ENCODE results near the gene KAZN. TPM values are rescaled to one million over a fixed set of nuclear protein-coding genes. Genes with fewer than 3 reads are reported as not detected.

The KAZN gene
- polyA plus RNA-seq, 4 donors = 3.0 to 39.5 (median 4.4) TPM

GRCh38 chr1:15159166-15159555, 560.7 kb downstream of the KAZN start:
- no peaks in the 10 kb centered on the region for H3K27me3 ChIP-seq (ENCODE audit: control insufficient read depth in 3 of 3, insufficient read depth in 3 of 3, low read length in 3 of 3)
- peaks cover 0 to 45% (median 2%) of the 10 kb centered on the region in 3 donors for H3K36me3 ChIP-seq (ENCODE audit: control insufficient read depth in 3 of 3, insufficient read depth in 2 of 3, low read depth in 1 of 3, low read length in 3 of 3)
- peaks cover 9 to 42% (median 13%) of the 10 kb centered on the region in 3 donors for H3K4me1 ChIP-seq (ENCODE audit: control insufficient read depth in 3 of 3, insufficient read depth in 2 of 3, low read depth in 1 of 3, low read length in 2 of 3)
- H3K27ac ChIP-seq (ENCODE audit: low read depth in 1 of 3, low read length in 2 of 3) = peak overlapping the region in 2 of 3 donors; percentile 12 to 42
- FAIRE-seq (no peak), DNase-seq (no peak)
- no peaks in the 10 kb centered on the region for H3K9me3 ChIP-seq (ENCODE audit: control insufficient read depth in 2 of 2, insufficient read depth in 1 of 2, low read depth in 1 of 2, low read length in 1 of 2)
- 32 to 40% (median 38%) methylated on average over 7 of the region's 7 CpGs for WGBS, 3 donors
- no peak overlapping the region for H3K4me3 ChIP-seq (ENCODE audit: low read depth in 1 of 3, low read length in 3 of 3)

- Histone ChIP-seq H3K27me3 (ENCODE audit: control insufficient read depth in 3 of 3, insufficient read depth in 3 of 3, low read length in 3 of 3) (no peaks in the 10 kb centered on the region), H3K4me1 (ENCODE audit: control insufficient read depth in 3 of 3, insufficient read depth in 2 of 3, low read depth in 1 of 3, low read length in 2 of 3) (peaks cover 9 to 33% (median 13%) of the 10 kb centered on the region in 3 donors), H3K27ac (ENCODE audit: low read depth in 1 of 3, low read length in 2 of 3) (peak overlapping the region in 2 of 3 donors; percentile 11 to 17), H3K9me3 (ENCODE audit: control insufficient read depth in 2 of 2, insufficient read depth in 1 of 2, low read depth in 1 of 2, low read length in 1 of 2) (no peaks in the 10 kb centered on the region), H3K36me3 (ENCODE audit: control insufficient read depth in 3 of 3, insufficient read depth in 2 of 3, low read depth in 1 of 3, low read length in 3 of 3) (peaks cover 0 to 36% (median 2%) of the 10 kb centered on the region in 3 donors), H3K4me3 (ENCODE audit: low read depth in 1 of 3, low read length in 3 of 3) (no peak overlapping the region)
- DNase-seq = no peak
- WGBS, 3 donors = 32 to 52% (median 46%) methylated on average over 8 of the region's 8 CpGs
- FAIRE-seq = no peak
These were observed 562.1 kb downstream of the KAZN start for GRCh38 chr1:15160626-15161025.

- Histone ChIP-seq H3K4me1 (ENCODE audit: control insufficient read depth in 3 of 3, insufficient read depth in 2 of 3, low read depth in 1 of 3, low read length in 2 of 3) (peaks cover 0 to 12% (median 4%) of the 10 kb centered on the region in 3 donors), H3K36me3 (ENCODE audit: control insufficient read depth in 3 of 3, insufficient read depth in 2 of 3, low read depth in 1 of 3, low read length in 3 of 3) (peaks cover 0 to 19% (median 0%) of the 10 kb centered on the region in 3 donors), H3K4me3 (ENCODE audit: low read depth in 1 of 3, low read length in 3 of 3) (no peak overlapping the region), H3K9me3 (ENCODE audit: control insufficient read depth in 2 of 2, insufficient read depth in 1 of 2, low read depth in 1 of 2, low read length in 1 of 2) (no peaks in the 10 kb centered on the region), H3K27me3 (ENCODE audit: control insufficient read depth in 3 of 3, insufficient read depth in 3 of 3, low read length in 3 of 3) (no peaks in the 10 kb centered on the region), H3K27ac (ENCODE audit: low read depth in 1 of 3, low read length in 2 of 3) (no peak overlapping the region)
- DNase-seq = no peak
- WGBS, 3 donors = 39 to 47% (median 42%) methylated on average over 3 of the region's 3 CpGs
- FAIRE-seq = no peak
These were observed 568.9 kb downstream of the KAZN start for GRCh38 chr1:15167386-15167785.

Data from small intestine (tissue), 7 donors.